Stimulated activated naive CD8-positive, alpha-beta T cell treated with anti-CD3 and anti-CD28 coated beads, Interleukin-15, Interleukin-2, amounts not matched to agents 100 U/mL and 50 U/mL, for 24 hours (primary cell): ENCODE results near the gene DNMT3L.
"Not testable (repeated sequence)": the region's sequence is repeated elsewhere in the genome, so short reads cannot be mapped to it uniquely, and the experiment has no call there.

ENCODE experiments used
- ATAC-seq: fragments of 150-1000 bp; cut with Tn5 transposase; one replicate; pipeline ENCODE4 v1.10.0; 2021
- DNase-seq: peaks from one replicate; pipeline ENCODE4 v3.0.0; 2021

DNMT3L gene

GRCh38 chr21:44247904-44248303, 13.8 kb downstream of the DNMT3L start:
- not testable (repeated sequence) for DNase-seq, ATAC-seq

- ATAC-seq, result peak; percentile 81
- DNase-seq, result not testable (repeated sequence)
Measured at GRCh38 chr21:44243980-44244379, 17.7 kb downstream of the DNMT3L start.

DNA sequence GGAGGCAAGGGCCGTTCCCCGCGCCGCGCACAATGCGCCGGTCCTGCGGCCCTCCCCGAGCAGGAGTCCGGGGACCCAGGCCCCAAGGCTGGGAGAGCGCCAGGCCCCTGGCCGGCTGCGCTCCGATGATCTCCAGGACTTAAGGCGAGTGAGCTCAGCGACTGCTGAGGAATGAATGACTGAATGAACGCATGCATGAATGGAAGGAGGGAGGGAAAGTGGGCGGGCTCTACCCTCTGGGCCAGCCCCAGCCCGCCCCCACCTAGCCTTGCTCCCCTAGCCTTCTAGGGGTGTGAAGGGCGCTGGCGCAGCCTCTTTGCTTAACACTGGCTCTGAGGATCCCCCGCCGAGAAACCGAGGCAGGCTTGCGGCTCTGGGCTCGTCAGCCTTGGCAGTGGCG, 20.4 kb downstream of the DNMT3L start:
- DNase-seq, result not testable (repeated sequence)
- ATAC-seq, result peak; percentile 34

GRCh38 chr21:44240842-44241241, 20.9 kb downstream of the DNMT3L start, which contains the start of gene ICOSLG:
TSS of gene ICOSLG (minus strand) at chr21:44240943. CDS start at chr21:44240817, 126 bp downstream.
- DNase-seq, result not testable (repeated sequence)
- peak; percentile 46 for ATAC-seq

GRCh38 chr21:44240353-44240752, 21.3 kb downstream of the DNMT3L start:
- ATAC-seq, DNase-seq: not testable (repeated sequence)

- not testable (repeated sequence) for DNase-seq, ATAC-seq
Measured at GRCh38 chr21:44229561-44229960, 32.1 kb downstream of the DNMT3L start.

- ATAC-seq, DNase-seq: not testable (repeated sequence)
Measured at GRCh38 chr21:44228109-44228508, 33.6 kb downstream of the DNMT3L start.

DNA sequence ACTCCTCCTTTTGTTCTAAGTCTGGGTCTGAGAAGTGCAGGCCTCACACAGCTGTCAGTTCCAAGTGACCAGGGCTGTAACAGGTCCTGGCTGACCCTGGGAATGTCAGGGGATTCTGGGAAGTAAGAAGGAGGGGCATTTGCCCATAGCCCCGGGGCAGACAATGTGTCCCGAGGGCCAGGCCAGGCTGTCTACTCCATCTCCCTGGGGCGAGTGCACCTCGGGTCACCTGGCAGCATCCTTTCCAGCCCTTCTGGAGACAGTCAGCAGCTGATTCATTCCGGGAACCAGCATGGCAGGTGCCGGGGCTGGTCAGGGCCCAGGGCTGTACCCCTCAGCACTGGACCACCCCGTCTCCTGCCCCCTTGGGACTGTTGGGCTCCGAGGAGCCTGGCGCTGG, 34.1 kb downstream of the DNMT3L start:
- not testable (repeated sequence) for ATAC-seq, DNase-seq

GRCh38 chr21:44225605-44226004, 36.1 kb downstream of the DNMT3L start:
- not testable (repeated sequence) for DNase-seq, ATAC-seq

GRCh38 chr21:44223334-44223733, 38.4 kb downstream of the DNMT3L start:
- DNase-seq, result not testable (repeated sequence)
- peak; percentile 40 for ATAC-seq

GRCh38 chr21:44220674-44221073, 41.0 kb downstream of the DNMT3L start:
- ATAC-seq, DNase-seq: not testable (repeated sequence)

DNA sequence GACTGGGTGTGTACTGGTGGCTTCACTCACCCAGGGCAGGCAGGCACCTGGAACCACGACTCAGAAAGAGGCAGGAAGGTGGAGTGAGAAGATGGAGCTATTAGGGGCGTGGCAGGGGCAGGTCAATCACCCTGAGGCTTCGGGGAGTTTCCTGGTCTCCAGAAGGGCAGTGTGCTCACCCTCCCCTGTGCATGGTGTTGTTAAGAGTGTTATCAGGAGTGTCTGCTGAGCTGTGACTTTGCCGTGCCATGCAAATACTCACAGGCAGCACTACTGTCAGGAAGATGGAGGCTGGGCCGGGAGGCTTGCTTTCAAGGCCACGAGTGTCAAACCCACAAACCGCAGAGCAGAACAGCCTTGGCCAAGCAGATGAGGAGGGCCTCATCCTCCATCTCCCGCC, 43.2 kb downstream of the DNMT3L start:
- DNase-seq, result not testable (repeated sequence)

DNA sequence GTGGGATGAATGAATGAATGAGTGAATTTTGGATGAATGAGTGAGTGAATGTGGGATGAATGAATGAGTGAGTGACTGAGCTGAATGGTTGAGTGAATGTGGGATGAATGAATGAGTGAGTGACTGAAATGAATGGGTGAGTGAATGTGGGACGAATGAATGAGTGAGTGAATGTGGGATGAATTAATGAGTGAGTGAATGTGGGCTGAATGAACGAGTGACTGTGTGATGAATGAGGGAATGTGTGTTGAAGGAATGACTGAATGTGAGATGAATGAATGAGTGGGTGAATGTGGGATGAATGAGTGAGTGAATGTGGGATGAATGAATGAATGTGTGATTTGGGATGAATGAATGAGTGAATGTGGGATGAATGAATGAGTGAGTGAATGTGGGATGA, 49.7 kb downstream of the DNMT3L start:
- not testable (repeated sequence) for ATAC-seq, DNase-seq

More for the DNA sequence above, 43.2 kb downstream of the DNMT3L start:
- not testable (repeated sequence) for ATAC-seq

DNA sequence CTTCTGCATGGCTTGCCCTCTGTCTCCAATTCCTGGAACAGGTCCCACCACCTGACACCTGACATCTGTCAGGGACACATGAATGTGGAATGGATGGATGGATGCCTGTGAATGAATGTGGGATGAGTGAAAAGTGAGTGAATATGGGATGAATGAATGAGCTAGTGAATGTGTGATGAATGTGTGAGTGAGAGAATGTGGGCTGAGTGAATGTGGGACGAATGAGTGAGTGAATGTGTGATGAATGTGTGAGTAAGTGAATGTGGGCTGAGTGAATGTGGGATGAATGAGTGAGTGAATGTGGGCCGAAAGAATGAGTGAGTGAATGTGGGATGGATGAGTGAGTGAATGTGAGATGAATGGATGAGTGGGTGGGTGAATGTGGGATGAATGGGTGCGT, 50.1 kb downstream of the DNMT3L start:
- DNase-seq, ATAC-seq: not testable (repeated sequence)

GRCh38 chr21:44207860-44208646, 53.6 kb downstream of the DNMT3L start:
- not testable (repeated sequence) for DNase-seq
- ATAC-seq, result peak; percentile 22

DNA sequence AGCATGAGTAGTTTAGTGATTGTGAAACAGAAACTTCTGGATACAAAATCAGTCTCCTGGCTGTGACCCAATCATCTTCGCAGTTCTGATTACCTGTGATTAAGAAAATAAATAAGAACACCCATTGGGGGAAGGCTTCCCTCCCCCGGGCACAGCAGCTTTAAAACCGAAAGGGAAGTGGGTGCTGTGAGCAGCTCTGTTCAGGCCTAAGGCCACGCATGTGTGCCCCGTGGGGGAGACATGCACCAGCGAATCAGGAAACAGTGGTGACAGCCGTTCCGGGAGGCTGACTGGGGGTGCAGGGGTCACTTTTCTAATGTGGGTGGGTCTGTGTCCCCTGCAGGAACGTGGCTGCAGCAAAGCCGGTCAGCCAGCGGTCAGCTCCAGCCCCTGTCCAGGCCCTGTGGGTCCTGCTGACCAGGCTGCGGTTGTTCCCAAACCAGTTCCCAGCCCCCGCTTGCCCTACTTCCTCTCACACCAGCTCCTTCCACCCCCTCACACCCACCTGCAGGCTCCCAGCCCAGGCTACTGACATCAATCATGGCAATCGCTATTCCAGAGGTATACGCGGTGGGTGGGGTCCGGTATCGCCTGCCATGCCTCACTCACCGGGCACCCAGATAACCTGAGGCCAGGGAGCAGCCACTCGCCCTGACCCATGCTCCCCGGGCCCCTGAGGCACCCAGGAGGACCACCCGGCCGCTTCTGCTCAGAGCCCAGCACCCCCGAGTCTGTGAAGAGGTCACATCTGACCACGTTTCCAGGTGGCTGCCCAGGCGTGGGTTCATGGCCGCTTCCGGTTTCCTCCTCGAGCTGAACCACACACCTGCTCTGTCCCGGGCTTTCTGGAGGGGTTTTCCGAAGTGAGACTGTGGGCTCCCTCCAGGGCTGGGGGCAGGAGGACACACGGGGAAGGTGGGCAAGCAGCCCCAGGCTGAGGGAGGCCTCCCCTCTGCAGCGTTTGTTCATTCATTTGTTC, 54.7 kb downstream of the DNMT3L start:
- peak; percentile 56 for ATAC-seq

DNA sequence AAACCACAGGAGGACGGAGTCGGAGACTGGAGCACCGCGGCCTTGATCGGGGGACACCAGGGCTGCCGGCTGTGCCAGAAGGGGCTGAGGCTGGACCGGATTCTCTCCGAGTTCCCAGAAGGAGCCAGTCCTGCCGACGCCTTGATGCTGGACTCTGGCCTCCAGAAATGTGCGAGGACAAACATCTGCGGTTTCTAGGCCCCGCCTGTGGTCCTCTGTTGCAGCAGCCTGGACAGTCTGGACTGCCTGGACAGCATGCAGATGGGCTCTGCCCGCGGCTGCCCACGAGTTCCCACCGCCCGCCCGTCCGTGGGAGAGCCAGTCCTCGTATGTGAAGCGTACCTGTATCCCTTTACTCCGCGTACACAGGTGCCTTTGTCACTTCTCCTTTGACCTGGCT, 55.5 kb downstream of the DNMT3L start:
- not testable (repeated sequence) for ATAC-seq

More for the DNA sequence above, 54.7 kb downstream of the DNMT3L start:
- not testable (repeated sequence) for DNase-seq

GRCh38 chr21:44202590-44203299, 59.0 kb downstream of the DNMT3L start:
- ATAC-seq, DNase-seq: not testable (repeated sequence)

More for the DNA sequence above, 55.5 kb downstream of the DNMT3L start:
- DNase-seq, result not testable (repeated sequence)

DNA sequence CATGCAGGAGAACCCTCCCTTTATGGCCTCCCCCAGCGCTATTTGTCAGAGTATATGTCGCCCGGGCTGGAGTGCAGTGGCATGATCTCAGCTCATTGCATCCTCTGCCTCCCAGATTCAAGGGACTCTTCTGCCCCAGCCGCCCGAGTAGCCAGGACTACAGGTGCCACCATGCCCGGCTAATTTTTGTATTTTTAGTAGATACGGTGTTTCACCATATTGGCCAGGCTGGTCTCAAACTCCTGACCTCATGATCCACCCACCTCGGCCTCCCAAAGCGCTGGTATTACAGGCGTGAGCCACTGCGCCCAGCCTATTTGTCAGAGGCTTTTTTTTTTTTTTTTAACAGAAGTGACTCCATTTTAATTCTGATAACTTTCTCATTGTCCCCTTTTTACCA, 61.7 kb downstream of the DNMT3L start:
- not testable (repeated sequence) for DNase-seq, ATAC-seq

DNA sequence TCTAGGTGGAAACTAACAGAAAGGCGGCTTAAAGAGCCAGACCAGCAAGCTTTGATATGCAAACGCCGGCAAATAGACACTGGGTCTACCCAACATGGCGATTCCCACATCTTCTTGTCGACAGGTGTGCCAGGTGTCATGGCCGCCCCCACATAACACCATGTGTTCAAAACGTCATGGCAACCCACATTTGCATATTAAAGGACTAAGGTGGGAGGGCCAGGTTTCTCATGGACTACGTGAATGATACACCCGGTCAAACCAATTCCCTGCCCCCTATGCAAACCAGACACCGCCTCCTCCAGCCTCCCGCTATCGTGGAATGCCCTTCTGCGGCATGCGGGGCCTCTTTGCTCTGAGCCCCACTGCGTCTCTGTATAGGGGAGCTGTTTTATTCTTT, 62.2 kb downstream of the DNMT3L start:
- ATAC-seq (no peak), DNase-seq (no peak)

DNA sequence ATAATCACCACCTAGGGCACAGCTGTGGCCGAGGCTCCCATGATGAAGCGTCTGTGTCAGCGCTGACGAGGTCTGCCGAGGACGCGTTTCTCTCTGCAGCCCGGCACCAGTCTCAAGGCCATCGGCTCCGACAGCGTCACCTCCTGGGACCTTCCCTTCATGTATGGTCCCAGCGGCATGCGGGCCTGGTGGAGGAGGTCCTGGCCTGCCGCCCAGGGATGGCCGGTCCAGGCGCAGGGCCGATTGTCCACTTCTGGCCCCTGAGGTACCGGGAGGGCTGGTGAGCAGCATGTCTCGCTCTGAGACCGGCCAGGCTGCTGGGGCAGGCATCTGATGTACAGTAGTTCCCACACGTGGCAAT, 64.6 kb downstream of the DNMT3L start:
- not testable (repeated sequence) for DNase-seq, ATAC-seq
